Measurements from ENCODE around the gene RNF157. TPM values are rescaled to one million over a fixed set of nuclear protein-coding genes. Genes with fewer than 3 reads are reported as not detected.
A peak's percentile ranks its signal among the peaks of the same experiment; 100 is the strongest.

Gene RNF157
- total and polyA plus RNA-seq, 2 of the 13 experiments (the other 11 are each of a cell fraction or from before 2014, with no cell fraction given): 0.44 to 1.5 TPM

DNA sequence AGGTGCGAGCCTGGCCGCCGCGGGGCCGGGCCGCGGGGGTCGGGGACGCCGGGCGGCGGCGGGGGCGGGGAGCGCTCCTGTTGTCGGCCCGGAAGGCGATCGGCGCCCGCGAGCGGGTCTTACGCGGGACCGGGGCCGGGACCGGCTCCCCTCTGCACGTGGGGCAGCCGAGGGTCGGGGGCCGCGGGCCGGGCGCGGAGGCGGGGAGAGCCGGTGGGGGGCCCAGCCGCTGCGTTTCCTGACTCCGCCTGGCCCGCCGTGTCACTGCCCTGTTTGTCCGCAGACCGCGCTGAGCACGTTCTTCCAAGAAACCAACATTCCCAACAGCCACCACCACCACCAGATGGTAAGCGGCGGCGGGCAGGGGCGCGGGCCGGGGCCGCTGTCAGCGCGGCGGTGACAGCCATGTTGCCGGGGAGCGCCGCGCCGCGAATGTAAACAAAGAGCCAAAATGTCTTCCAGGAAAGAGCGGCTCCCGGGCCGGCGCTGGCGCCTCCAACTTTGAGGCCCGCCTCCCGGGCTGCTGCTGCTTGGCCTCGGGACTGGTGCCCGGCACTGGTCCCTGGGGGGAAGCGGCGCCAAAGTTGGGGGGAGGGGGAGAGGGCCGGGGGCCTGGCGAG is 25.4 kb upstream of the RNF157 start (continued):
- TF ChIP-seq ARNTL (CRISPR knock-in tag; IDR thresholded peaks at IDR 0.05) (no peak), ZNF510 (CRISPR knock-in tag; IDR thresholded peaks at IDR 0.05; ENCODE audit: low read depth) (no peak), ZNF839 (CRISPR knock-in tag; IDR thresholded peaks at IDR 0.05; ENCODE audit: borderline replicate concordance) (no peak), NFKB2 (CRISPR knock-in tag; IDR thresholded peaks at IDR 0.05; ENCODE audit: borderline replicate concordance) (no peak), RNF2 (conservative IDR thresholded peaks at IDR 0.05; ENCODE audit: low read depth) (no peak), ELF1 (CRISPR knock-in tag; IDR thresholded peaks at IDR 0.05) (no peak), ZNF337 (CRISPR knock-in tag; IDR thresholded peaks at IDR 0.05; ENCODE audit: borderline replicate concordance, low read depth) (no peak; the same call in 1 of the 2 replicates), HMGA1 (CRISPR knock-in tag; conservative IDR thresholded peaks at IDR 0.05) (no peak), MAFF (IDR thresholded peaks at IDR 0.05; ENCODE audit: low read depth, low read length) (no peak), ZMAT3 (CRISPR knock-in tag; conservative IDR thresholded peaks at IDR 0.05) (no peak; the same call in 1 of the 2 replicates), ZSCAN30 (CRISPR knock-in tag; IDR thresholded peaks at IDR 0.05) (no peak), POLR2G (IDR thresholded peaks at IDR 0.05; ENCODE audit: low read depth, low read length) (no peak), ZNF816 (CRISPR knock-in tag; IDR thresholded peaks at IDR 0.05; ENCODE audit: borderline replicate concordance) (no peak), GZF1 (CRISPR knock-in tag; IDR thresholded peaks at IDR 0.05) (no peak), ZNF549 (CRISPR knock-in tag; IDR thresholded peaks at IDR 0.05) (no peak)
- TF ChIP-seq, protein P1, sequence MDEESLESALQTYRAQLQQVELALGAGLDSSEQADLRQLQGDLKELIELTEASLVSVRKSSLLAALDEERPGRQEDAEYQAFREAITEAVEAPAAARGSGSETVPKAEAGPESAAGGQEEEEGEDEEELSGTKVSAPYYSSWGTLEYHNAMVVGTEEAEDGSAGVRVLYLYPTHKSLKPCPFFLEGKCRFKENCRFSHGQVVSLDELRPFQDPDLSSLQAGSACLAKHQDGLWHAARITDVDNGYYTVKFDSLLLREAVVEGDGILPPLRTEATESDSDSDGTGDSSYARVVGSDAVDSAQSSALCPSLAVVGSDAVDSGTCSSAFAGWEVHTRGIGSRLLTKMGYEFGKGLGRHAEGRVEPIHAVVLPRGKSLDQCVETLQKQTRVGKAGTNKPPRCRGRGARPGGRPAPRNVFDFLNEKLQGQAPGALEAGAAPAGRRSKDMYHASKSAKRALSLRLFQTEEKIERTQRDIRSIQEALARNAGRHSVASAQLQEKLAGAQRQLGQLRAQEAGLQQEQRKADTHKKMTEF (CRISPR knock-in tag; IDR thresholded peaks at IDR 0.05): no peak; the same call in 1 of the 2 replicates
- TF ChIP-seq, protein P2, sequence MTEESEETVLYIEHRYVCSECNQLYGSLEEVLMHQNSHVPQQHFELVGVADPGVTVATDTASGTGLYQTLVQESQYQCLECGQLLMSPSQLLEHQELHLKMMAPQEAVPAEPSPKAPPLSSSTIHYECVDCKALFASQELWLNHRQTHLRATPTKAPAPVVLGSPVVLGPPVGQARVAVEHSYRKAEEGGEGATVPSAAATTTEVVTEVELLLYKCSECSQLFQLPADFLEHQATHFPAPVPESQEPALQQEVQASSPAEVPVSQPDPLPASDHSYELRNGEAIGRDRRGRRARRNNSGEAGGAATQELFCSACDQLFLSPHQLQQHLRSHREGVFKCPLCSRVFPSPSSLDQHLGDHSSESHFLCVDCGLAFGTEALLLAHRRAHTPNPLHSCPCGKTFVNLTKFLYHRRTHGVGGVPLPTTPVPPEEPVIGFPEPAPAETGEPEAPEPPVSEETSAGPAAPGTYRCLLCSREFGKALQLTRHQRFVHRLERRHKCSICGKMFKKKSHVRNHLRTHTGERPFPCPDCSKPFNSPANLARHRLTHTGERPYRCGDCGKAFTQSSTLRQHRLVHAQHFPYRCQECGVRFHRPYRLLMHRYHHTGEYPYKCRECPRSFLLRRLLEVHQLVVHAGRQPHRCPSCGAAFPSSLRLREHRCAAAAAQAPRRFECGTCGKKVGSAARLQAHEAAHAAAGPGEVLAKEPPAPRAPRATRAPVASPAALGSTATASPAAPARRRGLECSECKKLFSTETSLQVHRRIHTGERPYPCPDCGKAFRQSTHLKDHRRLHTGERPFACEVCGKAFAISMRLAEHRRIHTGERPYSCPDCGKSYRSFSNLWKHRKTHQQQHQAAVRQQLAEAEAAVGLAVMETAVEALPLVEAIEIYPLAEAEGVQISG (CRISPR knock-in tag; IDR thresholded peaks at IDR 0.05): peak; percentile 56; the same call in 1 of the 2 replicates
- TF ChIP-seq, protein P3, sequence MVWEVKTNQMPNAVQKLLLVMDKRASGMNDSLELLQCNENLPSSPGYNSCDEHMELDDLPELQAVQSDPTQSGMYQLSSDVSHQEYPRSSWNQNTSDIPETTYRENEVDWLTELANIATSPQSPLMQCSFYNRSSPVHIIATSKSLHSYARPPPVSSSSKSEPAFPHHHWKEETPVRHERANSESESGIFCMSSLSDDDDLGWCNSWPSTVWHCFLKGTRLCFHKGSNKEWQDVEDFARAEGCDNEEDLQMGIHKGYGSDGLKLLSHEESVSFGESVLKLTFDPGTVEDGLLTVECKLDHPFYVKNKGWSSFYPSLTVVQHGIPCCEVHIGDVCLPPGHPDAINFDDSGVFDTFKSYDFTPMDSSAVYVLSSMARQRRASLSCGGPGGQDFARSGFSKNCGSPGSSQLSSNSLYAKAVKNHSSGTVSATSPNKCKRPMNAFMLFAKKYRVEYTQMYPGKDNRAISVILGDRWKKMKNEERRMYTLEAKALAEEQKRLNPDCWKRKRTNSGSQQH (CRISPR knock-in tag; IDR thresholded peaks at IDR 0.05; ENCODE audit: low read depth): no peak
- TF ChIP-seq, protein P4, sequence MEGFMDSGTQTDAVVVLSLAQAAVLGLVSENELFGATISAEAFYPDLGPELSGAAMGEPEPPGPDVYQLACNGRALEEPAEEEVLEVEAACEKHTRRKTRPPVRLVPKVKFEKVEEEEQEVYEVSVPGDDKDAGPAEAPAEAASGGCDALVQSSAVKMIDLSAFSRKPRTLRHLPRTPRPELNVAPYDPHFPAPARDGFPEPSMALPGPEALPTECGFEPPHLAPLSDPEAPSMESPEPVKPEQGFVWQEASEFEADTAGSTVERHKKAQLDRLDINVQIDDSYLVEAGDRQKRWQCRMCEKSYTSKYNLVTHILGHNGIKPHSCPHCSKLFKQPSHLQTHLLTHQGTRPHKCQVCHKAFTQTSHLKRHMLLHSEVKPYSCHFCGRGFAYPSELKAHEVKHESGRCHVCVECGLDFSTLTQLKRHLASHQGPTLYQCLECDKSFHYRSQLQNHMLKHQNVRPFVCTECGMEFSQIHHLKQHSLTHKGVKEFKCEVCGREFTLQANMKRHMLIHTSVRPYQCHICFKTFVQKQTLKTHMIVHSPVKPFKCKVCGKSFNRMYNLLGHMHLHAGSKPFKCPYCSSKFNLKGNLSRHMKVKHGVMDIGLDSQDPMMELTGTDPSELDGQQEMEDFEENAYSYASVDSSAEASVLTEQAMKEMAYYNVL (CRISPR knock-in tag; IDR thresholded peaks at IDR 0.05; ENCODE audit: borderline replicate concordance): no peak
- TF ChIP-seq, protein P5, sequence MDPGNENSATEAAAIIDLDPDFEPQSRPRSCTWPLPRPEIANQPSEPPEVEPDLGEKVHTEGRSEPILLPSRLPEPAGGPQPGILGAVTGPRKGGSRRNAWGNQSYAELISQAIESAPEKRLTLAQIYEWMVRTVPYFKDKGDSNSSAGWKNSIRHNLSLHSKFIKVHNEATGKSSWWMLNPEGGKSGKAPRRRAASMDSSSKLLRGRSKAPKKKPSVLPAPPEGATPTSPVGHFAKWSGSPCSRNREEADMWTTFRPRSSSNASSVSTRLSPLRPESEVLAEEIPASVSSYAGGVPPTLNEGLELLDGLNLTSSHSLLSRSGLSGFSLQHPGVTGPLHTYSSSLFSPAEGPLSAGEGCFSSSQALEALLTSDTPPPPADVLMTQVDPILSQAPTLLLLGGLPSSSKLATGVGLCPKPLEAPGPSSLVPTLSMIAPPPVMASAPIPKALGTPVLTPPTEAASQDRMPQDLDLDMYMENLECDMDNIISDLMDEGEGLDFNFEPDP (CRISPR knock-in tag; conservative IDR thresholded peaks at IDR 0.05): no peak
